A549 (cell line): ENCODE results near the gene CACNA1E. TPM values are rescaled to one million over a fixed set of nuclear protein-coding genes. Genes with fewer than 3 reads are reported as not detected.

Source experiments
- ATAC-seq, 2 experiments: fragments of 200-7000 bp in 1 of 2; fragments of >200 bp in 1 of 2; cut with Nextera tagmentation in 1 of 2; cut with Tn5 transposase in 1 of 2; 3 replicates each; pipeline versions ENCODE4 v1.8.0 to v1.9.1; 2018 to 2020; ENCODE audit warnings: mild to moderate bottlenecking in 1 of 2, moderate library complexity in 1 of 2
- CTCF ChIA-PET: fragments of 300-600 bp; sonication (Branson Sonifier 250); formaldehyde crosslinking; extraction: SDS; loops from one replicate; lab custom pipeline; 2021; ENCODE audit warnings: antibody characterized with exemption, inconsistent platforms; lab: Yijun Ruan, JAX
- POLR2A ChIA-PET: fragments of 350-600 bp; formaldehyde crosslinking; extraction: SDS; loops from one replicate; lab custom pipeline; 2021; ENCODE audit warnings: antibody characterized with exemption, inconsistent platforms; lab: Yijun Ruan, JAX
- DNase-seq, 2 experiments: peaks; one replicate each; pipeline versions ENCODE4 v3.0.0 to v3.0.0-alpha.2; 2011 to 2016; ENCODE audit warnings: low read depth in 1 of 2, low spot score in 1 of 2
- FAIRE-seq: peaks from 2 replicates; lab custom pipeline; 2011; peaks lifted over from hg19 to GRCh38; lab: Jason Lieb, UNC
- H3K27ac ChIP-seq, 2 experiments: fragments of >200 bp; sonication (Bioruptor Twin); formaldehyde crosslinking; 3 replicates each; pipeline ENCODE4 v1.5.1; 2016 to 2017
- H3K4me1 ChIP-seq: fragments of >200 bp; sonication (Bioruptor Twin); formaldehyde crosslinking; 3 replicates; pipeline ENCODE4 v1.6.1; 2016
- H3K4me2 ChIP-seq: fragments of >200 bp; sonication (Bioruptor Twin); formaldehyde crosslinking; 3 replicates; pipeline ENCODE4 v1.6.1; 2016
- H3K4me3 ChIP-seq: fragments of >200 bp; sonication (Bioruptor Twin); formaldehyde crosslinking; 3 replicates; pipeline ENCODE4 v1.5.1; 2016
- H3K9me3 ChIP-seq: fragments of >200 bp; sonication (Bioruptor Twin); formaldehyde crosslinking; 3 replicates; pipeline ENCODE4 v1.6.1; 2016
- CEBPB ChIP-seq, 2 experiments: fragments of >200 bp in 1 of 2; sonication (Bioruptor Twin) in 1 of 2; formaldehyde crosslinking in 1 of 2; IDR thresholded peaks; 2 replicates each; pipeline ENCODE4 v1.6.1; 2012 to 2016
- CTCF ChIP-seq: fragments of >200 bp; sonication (Bioruptor Twin); formaldehyde crosslinking; IDR thresholded peaks from 3 replicates; pipeline ENCODE4 v1.5.1; 2016
- EHMT2 ChIP-seq: fragments of 200-600 bp; sonication (generic); IDR thresholded peaks from 2 replicates; pipeline ENCODE4 v1.6.1; 2016; ENCODE audit warnings: antibody characterized with exemption, low read depth, mild to moderate bottlenecking, moderate library complexity
- GATA3 ChIP-seq: IDR thresholded peaks from 2 replicates; pipeline ENCODE4 v1.6.1; 2012; ENCODE audit warnings: borderline replicate concordance
- HMGXB4 ChIP-seq: fragments of 250-450 bp; sonication (Bioruptor Pico); IDR thresholded peaks from 2 replicates; pipeline ENCODE4 v1.5.0; 2021; ENCODE audit warnings: mild to moderate bottlenecking, moderate library complexity, borderline replicate concordance
- HOXB13 ChIP-seq: fragments of 250-450 bp; sonication (Bioruptor Pico); IDR thresholded peaks from 2 replicates; pipeline ENCODE4 v1.5.0; 2020; ENCODE audit warnings: low read depth, mild to moderate bottlenecking, moderate library complexity
- JUN ChIP-seq, 2 experiments: fragments of >200 bp; sonication (Bioruptor Twin); formaldehyde crosslinking; IDR thresholded peaks; 2 replicates in 1 of 2; 3 replicates in 1 of 2; pipeline ENCODE4 v1.6.1; 2016 to 2017
- JUNB ChIP-seq: fragments of >200 bp; sonication (Bioruptor Twin); formaldehyde crosslinking; IDR thresholded peaks from 2 replicates; pipeline ENCODE4 v1.6.1; 2016
- MAFK ChIP-seq: fragments of 450-650 bp; IDR thresholded peaks from 2 replicates; pipeline ENCODE4 v1.6.1; 2014; ENCODE audit not compliant: partially characterized antibody
- MAZ ChIP-seq: fragments of 150-350 bp; IDR thresholded peaks from 2 replicates; pipeline ENCODE4 v1.6.1; 2014; ENCODE audit warnings: antibody characterized with exemption, low read depth, low read length, borderline replicate concordance
- NR3C1 ChIP-seq: fragments of >200 bp; sonication (Bioruptor Twin); formaldehyde crosslinking; IDR thresholded peaks from 3 replicates; pipeline ENCODE4 v1.6.1; 2017
- RAD21 ChIP-seq, 2 experiments: fragments of >200 bp in 1 of 2; sonication (Bioruptor Twin) in 1 of 2; formaldehyde crosslinking in 1 of 2; IDR thresholded peaks in 1 of 2; conservative IDR thresholded peaks in 1 of 2; 2 replicates in 1 of 2; 3 replicates in 1 of 2; pipeline ENCODE4 v1.6.1; 2012 to 2018; ENCODE audit warnings: inconsistent platforms in 1 of 2
- RCOR1 ChIP-seq: fragments of 150-350 bp; IDR thresholded peaks from 2 replicates; pipeline ENCODE4 v1.6.1; 2014; ENCODE audit warnings: antibody characterized with exemption, low read length, low read depth
- REST ChIP-seq: fragments of 200-600 bp; sonication (generic); IDR thresholded peaks from 2 replicates; pipeline ENCODE4 v1.6.1; 2016; ENCODE audit warnings: antibody characterized with exemption, mild to moderate bottlenecking, moderate library complexity
- SMC3 ChIP-seq: fragments of >200 bp; sonication (Bioruptor Twin); formaldehyde crosslinking; IDR thresholded peaks from 3 replicates; pipeline ENCODE4 v1.6.1; 2018; ENCODE audit warnings: inconsistent platforms
- SREBF2 ChIP-seq: fragments of 450-650 bp; IDR thresholded peaks from 2 replicates; pipeline ENCODE4 v1.6.1; 2014; ENCODE audit warnings: mild to moderate bottlenecking, moderate library complexity
- TP53 ChIP-seq: fragments of 250-450 bp; sonication (Bioruptor Pico); IDR thresholded peaks from 2 replicates; pipeline ENCODE4 v1.5.0; 2021; ENCODE audit warnings: mild to moderate bottlenecking, moderate library complexity
- ZFP36 ChIP-seq: fragments of 450-650 bp; IDR thresholded peaks from 2 replicates; pipeline ENCODE4 v1.6.1; 2014; ENCODE audit warnings: borderline replicate concordance; ENCODE audit not compliant: partially characterized antibody
- ZSCAN20 ChIP-seq: fragments of 250-450 bp; sonication (Bioruptor Pico); IDR thresholded peaks from 2 replicates; pipeline ENCODE4 v1.8.0; 2022; ENCODE audit warnings: mild to moderate bottlenecking, moderate library complexity
- whole genome bisulfite sequencing: methylation state at CpG from one replicate; pipeline ENCODE4 v1.1.6; 2017; ENCODE audit errors: missing lambda C conversion rate; 5-methylcytosine and 5-hydroxymethylcytosine counted together
- polyA plus RNA-seq, 4 experiments: library from polyadenylated mRNA; depleted of rRNA in 3 of 4; stranded (reverse); fragments of >200 nt; fragmentation: RNase III in 1 of 4; extraction: RNeasy Plus Mini Kit Qiagen cat#74134 plus additional on column Dnase treatment in 1 of 4; gene quantifications; 2 replicates in 3 of 4; 3 replicates in 1 of 4; pipeline ENCODE4 v1.2.3, GENCODE V29; 2011 to 2017
- TF ChIP-seq, protein P1 (sequence below): IDR thresholded peaks from 2 replicates; pipeline ENCODE4 v1.6.1; 2012

Gene CACNA1E
- polyA plus RNA-seq, 2 of the 4 experiments (the other 2 are of a cell fraction): 0.01 TPM; not detected in 1

- Histone ChIP-seq H3K27ac (no peak overlapping the region), H3K4me2 (no peak overlapping the region), H3K9me3 (no peaks in the 10 kb centered on the region), H3K4me1 (no peaks in the 10 kb centered on the region), H3K4me3 (no peak overlapping the region)
- FAIRE-seq (no peak), ATAC-seq (no peak), DNase-seq (no peak)
- TF ChIP-seq ZSCAN20 (CRISPR knock-in tag): no peak
- WGBS: 15% methylated on average over 11 of the region's 11 CpGs
- ChIA-PET CTCF (interaction anchor here (0.6 kb wide), 1 partner anchor 178 kb away, joined by 4 read pairs; no protein-coding TSS in a partner anchor), POLR2A (no interaction called here)
These were observed 197.0 kb downstream of the CACNA1E start for GRCh38 chr1:181680332-181680731.

DNA sequence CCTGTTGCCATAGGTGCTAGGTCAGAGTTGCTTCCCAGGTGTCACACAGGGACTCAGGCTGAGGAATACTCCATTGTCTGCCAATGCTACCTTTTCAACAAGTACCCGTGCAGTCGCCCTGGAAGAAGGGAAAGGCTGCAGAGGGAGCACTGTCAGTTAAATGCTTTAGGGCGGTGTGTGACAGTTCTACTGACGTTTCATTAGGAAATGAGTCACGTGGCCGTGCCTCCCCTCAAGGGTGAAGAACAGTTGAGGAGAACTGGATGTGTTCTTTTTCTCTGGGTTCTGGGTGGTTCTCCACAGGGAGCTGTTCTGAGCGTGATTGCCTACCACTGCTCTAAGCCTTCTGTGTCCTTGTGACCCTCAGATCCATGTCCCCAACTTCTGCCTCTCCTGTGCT, 197.6 kb downstream of the CACNA1E start:
- no peak for TF ChIP-seq TP53 (CRISPR knock-in tag)
- CTCF ChIA-PET: no interaction called here
- DNase-seq: no peak
- FAIRE-seq: no peak
- no peak overlapping the region for H3K4me2 ChIP-seq
- no peak overlapping the region for H3K4me3 ChIP-seq
- no peaks in the 10 kb centered on the region for H3K4me1 ChIP-seq
- WGBS: 8% methylated on average over 5 of the region's 7 CpGs
- no peak overlapping the region for H3K27ac ChIP-seq
- H3K9me3 ChIP-seq: no peaks in the 10 kb centered on the region
- POLR2A ChIA-PET: no interaction called here
- no peak for ATAC-seq

DNA sequence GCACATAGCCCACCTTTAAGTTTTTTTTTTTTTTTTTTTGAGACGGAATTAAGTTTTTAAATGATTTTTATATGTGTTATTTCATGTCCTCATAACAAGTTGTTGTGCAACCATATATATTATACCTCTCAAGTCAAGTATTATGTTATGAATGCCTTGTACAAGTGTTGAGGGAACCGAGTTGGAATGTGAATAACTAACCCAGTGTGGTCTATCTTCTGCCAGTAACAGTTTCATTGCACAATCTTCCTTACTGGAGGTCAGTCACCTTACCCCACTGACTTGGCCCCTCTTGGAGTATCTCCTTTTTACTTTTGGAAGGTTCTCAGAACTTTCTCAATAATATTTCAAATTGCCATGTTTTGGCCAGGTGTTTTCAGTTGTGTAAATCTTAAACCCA, 201.9 kb downstream of the CACNA1E start:
- no peaks in the 10 kb centered on the region for H3K9me3 ChIP-seq
- FAIRE-seq: no peak
- no peak for ATAC-seq
- 0% methylated on average over 2 of the region's 2 CpGs for WGBS
- no peak overlapping the region for H3K4me3 ChIP-seq
- TF ChIP-seq JUN (IDR thresholded peaks at IDR 0.05) (no peak), CEBPB (IDR thresholded peaks at IDR 0.05) (no peak), HMGXB4 (CRISPR knock-in tag) (no peak), MAZ (no peak), CTCF (no peak), HOXB13 (CRISPR knock-in tag) (no peak), MAFK (no peak), SMC3 (no peak), ZFP36 (no peak), NR3C1 (no peak), GATA3 (no peak), RCOR1 (no peak), ZSCAN20 (CRISPR knock-in tag) (no peak), REST (no peak), EHMT2 (no peak), RAD21 (conservative IDR thresholded peaks at IDR 0.05 in 1 of 2, IDR thresholded peaks at IDR 0.05 in 1 of 2) (no peak), SREBF2 (no peak), JUNB (no peak)
- TF ChIP-seq, protein P1, sequence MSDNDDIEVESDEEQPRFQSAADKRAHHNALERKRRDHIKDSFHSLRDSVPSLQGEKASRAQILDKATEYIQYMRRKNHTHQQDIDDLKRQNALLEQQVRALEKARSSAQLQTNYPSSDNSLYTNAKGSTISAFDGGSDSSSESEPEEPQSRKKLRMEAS: no peak
- H3K4me1 ChIP-seq: no peaks in the 10 kb centered on the region
- DNase-seq: no peak
- no peak overlapping the region for H3K4me2 ChIP-seq
- POLR2A ChIA-PET: no interaction called here
- no peak overlapping the region for H3K27ac ChIP-seq
- CTCF ChIA-PET: no interaction called here
